WTC11 (cell line): Measurements from ENCODE around the gene PKP4.

ENCODE experiments used
- ESRRA ChIP-seq: sonication (generic); formaldehyde crosslinking; IDR thresholded peaks from 2 replicates; pipeline ENCODE4 v1.8.1; 2022; ENCODE audit warnings: mild to moderate bottlenecking, missing genetic modification reagents, borderline replicate concordance
- FOXP1 ChIP-seq: sonication (generic); formaldehyde crosslinking; IDR thresholded peaks from 2 replicates; pipeline ENCODE4 v1.8.0; 2022; ENCODE audit warnings: missing genetic modification reagents, mild to moderate bottlenecking, moderate library complexity, borderline replicate concordance
- IRF2 ChIP-seq: sonication (generic); formaldehyde crosslinking; IDR thresholded peaks from 2 replicates; pipeline ENCODE4 v1.8.0; 2022; ENCODE audit warnings: low read depth, missing genetic modification reagents, borderline replicate concordance
- NR3C1 ChIP-seq: sonication (generic); formaldehyde crosslinking; conservative IDR thresholded peaks from 2 replicates; pipeline ENCODE4 v1.8.1; 2023; ENCODE audit warnings: low read depth, mild to moderate bottlenecking, missing genetic modification reagents
- TF ChIP-seq, protein P1 (sequence below): sonication (generic); formaldehyde crosslinking; IDR thresholded peaks from 2 replicates; pipeline ENCODE4 v1.8.0; 2023; ENCODE audit warnings: mild to moderate bottlenecking, missing genetic modification reagents
- TF ChIP-seq, protein P2 (sequence below): fragments of 200-600 bp; IDR thresholded peaks from 2 replicates; pipeline ENCODE4 v1.8.0; 2022; ENCODE audit warnings: antibody characterized with exemption
- TF ChIP-seq, protein P3 (sequence below): sonication (generic); formaldehyde crosslinking; IDR thresholded peaks from 2 replicates; pipeline ENCODE4 v1.8.1; 2022; ENCODE audit warnings: low read depth, mild to moderate bottlenecking, moderate library complexity, missing genetic modification reagents, borderline replicate concordance
- TF ChIP-seq, protein P4 (sequence below): sonication (generic); formaldehyde crosslinking; IDR thresholded peaks from 2 replicates; pipeline ENCODE4 v1.8.1; 2023; ENCODE audit warnings: mild to moderate bottlenecking, missing genetic modification reagents, moderate library complexity
- TF ChIP-seq, protein P5 (sequence below): sonication (generic); formaldehyde crosslinking; IDR thresholded peaks from 2 replicates; pipeline ENCODE4 v1.8.1; 2022; ENCODE audit warnings: mild to moderate bottlenecking, moderate library complexity, missing genetic modification reagents
- TF ChIP-seq, protein P6 (sequence below): sonication (generic); formaldehyde crosslinking; IDR thresholded peaks from 2 replicates; pipeline ENCODE4 v1.8.0; 2022; ENCODE audit warnings: mild to moderate bottlenecking, missing genetic modification reagents
- TF ChIP-seq, protein P7 (sequence below): sonication (generic); formaldehyde crosslinking; IDR thresholded peaks from 2 replicates; pipeline ENCODE4 v1.8.0; 2022; ENCODE audit warnings: mild to moderate bottlenecking, missing genetic modification reagents
- TF ChIP-seq, protein P8 (sequence below): sonication (generic); formaldehyde crosslinking; IDR thresholded peaks from 2 replicates; pipeline ENCODE4 v1.8.1; 2023; ENCODE audit warnings: mild to moderate bottlenecking, missing genetic modification reagents

DNA sequence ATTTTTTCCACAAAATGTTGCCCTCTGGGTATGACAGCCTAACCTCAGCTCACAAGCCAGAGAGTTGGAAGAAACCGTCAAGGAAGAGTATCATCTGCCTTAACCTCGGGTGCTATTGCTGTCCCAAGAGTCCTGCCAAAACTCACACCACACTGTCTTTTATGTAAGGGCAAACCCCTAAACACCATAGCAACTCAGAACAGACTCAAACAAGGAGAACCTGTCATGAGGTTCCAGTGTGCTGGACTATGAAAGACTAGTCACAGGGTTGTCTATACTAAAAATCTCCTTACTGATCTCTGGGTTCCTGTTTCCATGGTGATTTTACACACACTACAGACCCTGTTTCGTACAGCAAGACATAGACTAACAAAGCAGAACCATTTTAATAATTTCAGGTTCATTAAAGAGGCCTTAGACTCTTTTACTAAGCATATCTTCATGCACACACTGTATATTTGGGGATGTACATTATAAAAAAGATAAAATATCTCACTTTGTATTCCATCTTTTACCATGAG, 159.8 kb downstream of the PKP4 start:
- TF ChIP-seq, protein P1, sequence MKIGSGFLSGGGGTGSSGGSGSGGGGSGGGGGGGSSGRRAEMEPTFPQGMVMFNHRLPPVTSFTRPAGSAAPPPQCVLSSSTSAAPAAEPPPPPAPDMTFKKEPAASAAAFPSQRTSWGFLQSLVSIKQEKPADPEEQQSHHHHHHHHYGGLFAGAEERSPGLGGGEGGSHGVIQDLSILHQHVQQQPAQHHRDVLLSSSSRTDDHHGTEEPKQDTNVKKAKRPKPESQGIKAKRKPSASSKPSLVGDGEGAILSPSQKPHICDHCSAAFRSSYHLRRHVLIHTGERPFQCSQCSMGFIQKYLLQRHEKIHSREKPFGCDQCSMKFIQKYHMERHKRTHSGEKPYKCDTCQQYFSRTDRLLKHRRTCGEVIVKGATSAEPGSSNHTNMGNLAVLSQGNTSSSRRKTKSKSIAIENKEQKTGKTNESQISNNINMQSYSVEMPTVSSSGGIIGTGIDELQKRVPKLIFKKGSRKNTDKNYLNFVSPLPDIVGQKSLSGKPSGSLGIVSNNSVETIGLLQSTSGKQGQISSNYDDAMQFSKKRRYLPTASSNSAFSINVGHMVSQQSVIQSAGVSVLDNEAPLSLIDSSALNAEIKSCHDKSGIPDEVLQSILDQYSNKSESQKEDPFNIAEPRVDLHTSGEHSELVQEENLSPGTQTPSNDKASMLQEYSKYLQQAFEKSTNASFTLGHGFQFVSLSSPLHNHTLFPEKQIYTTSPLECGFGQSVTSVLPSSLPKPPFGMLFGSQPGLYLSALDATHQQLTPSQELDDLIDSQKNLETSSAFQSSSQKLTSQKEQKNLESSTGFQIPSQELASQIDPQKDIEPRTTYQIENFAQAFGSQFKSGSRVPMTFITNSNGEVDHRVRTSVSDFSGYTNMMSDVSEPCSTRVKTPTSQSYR (CRISPR knock-in tag), result no peak
- TF ChIP-seq, protein P2, sequence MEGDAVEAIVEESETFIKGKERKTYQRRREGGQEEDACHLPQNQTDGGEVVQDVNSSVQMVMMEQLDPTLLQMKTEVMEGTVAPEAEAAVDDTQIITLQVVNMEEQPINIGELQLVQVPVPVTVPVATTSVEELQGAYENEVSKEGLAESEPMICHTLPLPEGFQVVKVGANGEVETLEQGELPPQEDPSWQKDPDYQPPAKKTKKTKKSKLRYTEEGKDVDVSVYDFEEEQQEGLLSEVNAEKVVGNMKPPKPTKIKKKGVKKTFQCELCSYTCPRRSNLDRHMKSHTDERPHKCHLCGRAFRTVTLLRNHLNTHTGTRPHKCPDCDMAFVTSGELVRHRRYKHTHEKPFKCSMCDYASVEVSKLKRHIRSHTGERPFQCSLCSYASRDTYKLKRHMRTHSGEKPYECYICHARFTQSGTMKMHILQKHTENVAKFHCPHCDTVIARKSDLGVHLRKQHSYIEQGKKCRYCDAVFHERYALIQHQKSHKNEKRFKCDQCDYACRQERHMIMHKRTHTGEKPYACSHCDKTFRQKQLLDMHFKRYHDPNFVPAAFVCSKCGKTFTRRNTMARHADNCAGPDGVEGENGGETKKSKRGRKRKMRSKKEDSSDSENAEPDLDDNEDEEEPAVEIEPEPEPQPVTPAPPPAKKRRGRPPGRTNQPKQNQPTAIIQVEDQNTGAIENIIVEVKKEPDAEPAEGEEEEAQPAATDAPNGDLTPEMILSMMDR, result no peak
- TF ChIP-seq IRF2 (no peak), FOXP1 (CRISPR knock-in tag) (no peak), ESRRA (CRISPR knock-in tag) (no peak), NR3C1 (CRISPR knock-in tag) (no peak)
- TF ChIP-seq, protein P3, sequence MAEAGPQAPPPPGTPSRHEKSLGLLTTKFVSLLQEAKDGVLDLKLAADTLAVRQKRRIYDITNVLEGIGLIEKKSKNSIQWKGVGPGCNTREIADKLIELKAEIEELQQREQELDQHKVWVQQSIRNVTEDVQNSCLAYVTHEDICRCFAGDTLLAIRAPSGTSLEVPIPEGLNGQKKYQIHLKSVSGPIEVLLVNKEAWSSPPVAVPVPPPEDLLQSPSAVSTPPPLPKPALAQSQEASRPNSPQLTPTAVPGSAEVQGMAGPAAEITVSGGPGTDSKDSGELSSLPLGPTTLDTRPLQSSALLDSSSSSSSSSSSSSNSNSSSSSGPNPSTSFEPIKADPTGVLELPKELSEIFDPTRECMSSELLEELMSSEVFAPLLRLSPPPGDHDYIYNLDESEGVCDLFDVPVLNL (CRISPR knock-in tag), result no peak
- TF ChIP-seq, protein P4, sequence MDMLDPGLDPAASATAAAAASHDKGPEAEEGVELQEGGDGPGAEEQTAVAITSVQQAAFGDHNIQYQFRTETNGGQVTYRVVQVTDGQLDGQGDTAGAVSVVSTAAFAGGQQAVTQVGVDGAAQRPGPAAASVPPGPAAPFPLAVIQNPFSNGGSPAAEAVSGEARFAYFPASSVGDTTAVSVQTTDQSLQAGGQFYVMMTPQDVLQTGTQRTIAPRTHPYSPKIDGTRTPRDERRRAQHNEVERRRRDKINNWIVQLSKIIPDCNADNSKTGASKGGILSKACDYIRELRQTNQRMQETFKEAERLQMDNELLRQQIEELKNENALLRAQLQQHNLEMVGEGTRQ, result no peak
- TF ChIP-seq, protein P5, sequence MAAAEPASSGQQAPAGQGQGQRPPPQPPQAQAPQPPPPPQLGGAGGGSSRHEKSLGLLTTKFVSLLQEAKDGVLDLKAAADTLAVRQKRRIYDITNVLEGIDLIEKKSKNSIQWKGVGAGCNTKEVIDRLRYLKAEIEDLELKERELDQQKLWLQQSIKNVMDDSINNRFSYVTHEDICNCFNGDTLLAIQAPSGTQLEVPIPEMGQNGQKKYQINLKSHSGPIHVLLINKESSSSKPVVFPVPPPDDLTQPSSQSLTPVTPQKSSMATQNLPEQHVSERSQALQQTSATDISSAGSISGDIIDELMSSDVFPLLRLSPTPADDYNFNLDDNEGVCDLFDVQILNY (CRISPR knock-in tag), result no peak
- TF ChIP-seq, protein P6, sequence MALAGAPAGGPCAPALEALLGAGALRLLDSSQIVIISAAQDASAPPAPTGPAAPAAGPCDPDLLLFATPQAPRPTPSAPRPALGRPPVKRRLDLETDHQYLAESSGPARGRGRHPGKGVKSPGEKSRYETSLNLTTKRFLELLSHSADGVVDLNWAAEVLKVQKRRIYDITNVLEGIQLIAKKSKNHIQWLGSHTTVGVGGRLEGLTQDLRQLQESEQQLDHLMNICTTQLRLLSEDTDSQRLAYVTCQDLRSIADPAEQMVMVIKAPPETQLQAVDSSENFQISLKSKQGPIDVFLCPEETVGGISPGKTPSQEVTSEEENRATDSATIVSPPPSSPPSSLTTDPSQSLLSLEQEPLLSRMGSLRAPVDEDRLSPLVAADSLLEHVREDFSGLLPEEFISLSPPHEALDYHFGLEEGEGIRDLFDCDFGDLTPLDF (CRISPR knock-in tag), result no peak
- TF ChIP-seq, protein P7, sequence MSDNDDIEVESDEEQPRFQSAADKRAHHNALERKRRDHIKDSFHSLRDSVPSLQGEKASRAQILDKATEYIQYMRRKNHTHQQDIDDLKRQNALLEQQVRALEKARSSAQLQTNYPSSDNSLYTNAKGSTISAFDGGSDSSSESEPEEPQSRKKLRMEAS (CRISPR knock-in tag), result no peak
- TF ChIP-seq, protein P8, sequence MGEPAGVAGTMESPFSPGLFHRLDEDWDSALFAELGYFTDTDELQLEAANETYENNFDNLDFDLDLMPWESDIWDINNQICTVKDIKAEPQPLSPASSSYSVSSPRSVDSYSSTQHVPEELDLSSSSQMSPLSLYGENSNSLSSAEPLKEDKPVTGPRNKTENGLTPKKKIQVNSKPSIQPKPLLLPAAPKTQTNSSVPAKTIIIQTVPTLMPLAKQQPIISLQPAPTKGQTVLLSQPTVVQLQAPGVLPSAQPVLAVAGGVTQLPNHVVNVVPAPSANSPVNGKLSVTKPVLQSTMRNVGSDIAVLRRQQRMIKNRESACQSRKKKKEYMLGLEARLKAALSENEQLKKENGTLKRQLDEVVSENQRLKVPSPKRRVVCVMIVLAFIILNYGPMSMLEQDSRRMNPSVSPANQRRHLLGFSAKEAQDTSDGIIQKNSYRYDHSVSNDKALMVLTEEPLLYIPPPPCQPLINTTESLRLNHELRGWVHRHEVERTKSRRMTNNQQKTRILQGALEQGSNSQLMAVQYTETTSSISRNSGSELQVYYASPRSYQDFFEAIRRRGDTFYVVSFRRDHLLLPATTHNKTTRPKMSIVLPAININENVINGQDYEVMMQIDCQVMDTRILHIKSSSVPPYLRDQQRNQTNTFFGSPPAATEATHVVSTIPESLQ (CRISPR knock-in tag), result no peak
